ENCODE results near the gene TRPV4. TPM values are rescaled to one million over a fixed set of nuclear protein-coding genes. Genes with fewer than 3 reads are reported as not detected.
A peak's percentile ranks its signal among the peaks of the same experiment; 100 is the strongest.

Gene TRPV4
- total RNA-seq, 1 experiment from 2014 or later: not detected

GRCh38 chr12:109764776-109765445, 68.3 kb downstream of the TRPV4 start:
- DNase-seq (ENCODE audit: extremely low read depth, low read depth): no peak

- no peak for DNase-seq (ENCODE audit: extremely low read depth, low read depth)
These were observed 69.1 kb downstream of the TRPV4 start for GRCh38 chr12:109764123-109764522.

GRCh38 chr12:109763201-109763841, 69.9 kb downstream of the TRPV4 start:
- DNase-seq (ENCODE audit: extremely low read depth, low read depth): peak; percentile 34

- no peak for DNase-seq (ENCODE audit: extremely low read depth, low read depth)
These were observed 70.5 kb downstream of the TRPV4 start for GRCh38 chr12:109762673-109763191.

- DNase-seq (ENCODE audit: extremely low read depth, low read depth): no peak
These were observed 71.0 kb downstream of the TRPV4 start for GRCh38 chr12:109762071-109762672.

GRCh38 chr12:109760930-109761921, 72.0 kb downstream of the TRPV4 start:
- no peak for DNase-seq (ENCODE audit: extremely low read depth, low read depth)

GRCh38 chr12:109760031-109760929, 72.9 kb downstream of the TRPV4 start:
- no peak for DNase-seq (ENCODE audit: extremely low read depth, low read depth)

GRCh38 chr12:109759595-109759994, 73.6 kb downstream of the TRPV4 start:
- no peak for DNase-seq (ENCODE audit: extremely low read depth, low read depth)

GRCh38 chr12:109758426-109759420, 74.5 kb downstream of the TRPV4 start:
- no peak for DNase-seq (ENCODE audit: extremely low read depth, low read depth)

GRCh38 chr12:109757671-109758265, 75.4 kb downstream of the TRPV4 start:
- no peak for DNase-seq (ENCODE audit: extremely low read depth, low read depth)

GRCh38 chr12:109756457-109756856, 76.7 kb downstream of the TRPV4 start:
- no peak for DNase-seq (ENCODE audit: extremely low read depth, low read depth)

GRCh38 chr12:109753959-109754358, 79.2 kb downstream of the TRPV4 start:
- no peak for DNase-seq (ENCODE audit: extremely low read depth, low read depth)

- no peak for DNase-seq (ENCODE audit: extremely low read depth, low read depth)
These were observed 80.2 kb downstream of the TRPV4 start for GRCh38 chr12:109753054-109753401.

- no peak for DNase-seq (ENCODE audit: extremely low read depth, low read depth)
These were observed 80.8 kb downstream of the TRPV4 start for GRCh38 chr12:109752117-109753053.

GRCh38 chr12:109744986-109745942, 87.9 kb downstream of the TRPV4 start:
- DNase-seq (ENCODE audit: extremely low read depth, low read depth): no peak

GRCh38 chr12:109744026-109744425, 89.2 kb downstream of the TRPV4 start:
- no peak for DNase-seq (ENCODE audit: extremely low read depth, low read depth)

All from NCI-H460 (cell line).